ENCODE results near the gene NNMT. TPM values are rescaled to one million over a fixed set of nuclear protein-coding genes. Genes with fewer than 3 reads are reported as not detected.
"Not testable (repeated sequence)": the region's sequence is repeated elsewhere in the genome, so short reads cannot be mapped to it uniquely, and the experiment has no call there.

NNMT gene
- total RNA-seq, 2 donors from 2014 or later = 83.7 to 240 TPM

DNA sequence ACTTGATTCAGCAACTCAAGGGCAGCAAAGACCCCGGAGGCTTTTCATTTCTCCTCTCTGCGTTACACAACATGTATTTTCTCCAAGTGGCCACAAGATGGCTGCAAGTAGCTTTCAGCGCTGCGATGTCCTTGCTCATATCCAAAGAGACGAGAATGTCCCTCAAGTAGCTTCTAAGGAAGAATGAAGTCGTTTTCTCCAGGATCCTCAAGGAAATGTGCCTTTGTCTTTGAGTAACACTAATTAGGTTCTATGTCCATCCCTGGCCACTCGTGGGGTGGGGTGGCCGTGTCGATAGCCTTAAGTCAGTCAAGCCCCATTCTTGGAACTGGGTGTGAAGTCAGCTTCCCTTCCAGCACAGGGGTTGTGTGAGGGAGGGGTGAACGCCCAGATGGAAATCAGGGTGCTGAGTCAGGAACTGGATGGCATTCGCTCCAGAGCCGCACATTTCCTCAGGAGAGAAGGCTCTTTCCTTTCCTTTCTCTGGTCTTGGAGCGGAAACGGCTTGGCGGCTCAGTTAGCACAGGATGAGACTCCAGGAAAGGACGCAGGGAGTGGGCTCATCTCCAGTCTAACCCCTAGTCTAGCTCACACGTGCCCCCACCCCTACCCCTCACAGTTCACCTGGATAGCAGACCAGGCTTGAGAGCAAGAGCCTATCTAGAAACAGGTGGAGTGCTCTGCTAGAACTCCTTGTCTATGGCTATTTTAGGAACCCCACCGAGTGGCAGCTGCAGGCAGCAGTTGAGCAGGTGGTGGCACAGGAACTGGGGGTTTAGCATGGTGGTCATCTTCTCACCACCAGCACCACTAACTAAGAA is 44.3 kb downstream of the NNMT start:
- TF ChIP-seq, protein P1, sequence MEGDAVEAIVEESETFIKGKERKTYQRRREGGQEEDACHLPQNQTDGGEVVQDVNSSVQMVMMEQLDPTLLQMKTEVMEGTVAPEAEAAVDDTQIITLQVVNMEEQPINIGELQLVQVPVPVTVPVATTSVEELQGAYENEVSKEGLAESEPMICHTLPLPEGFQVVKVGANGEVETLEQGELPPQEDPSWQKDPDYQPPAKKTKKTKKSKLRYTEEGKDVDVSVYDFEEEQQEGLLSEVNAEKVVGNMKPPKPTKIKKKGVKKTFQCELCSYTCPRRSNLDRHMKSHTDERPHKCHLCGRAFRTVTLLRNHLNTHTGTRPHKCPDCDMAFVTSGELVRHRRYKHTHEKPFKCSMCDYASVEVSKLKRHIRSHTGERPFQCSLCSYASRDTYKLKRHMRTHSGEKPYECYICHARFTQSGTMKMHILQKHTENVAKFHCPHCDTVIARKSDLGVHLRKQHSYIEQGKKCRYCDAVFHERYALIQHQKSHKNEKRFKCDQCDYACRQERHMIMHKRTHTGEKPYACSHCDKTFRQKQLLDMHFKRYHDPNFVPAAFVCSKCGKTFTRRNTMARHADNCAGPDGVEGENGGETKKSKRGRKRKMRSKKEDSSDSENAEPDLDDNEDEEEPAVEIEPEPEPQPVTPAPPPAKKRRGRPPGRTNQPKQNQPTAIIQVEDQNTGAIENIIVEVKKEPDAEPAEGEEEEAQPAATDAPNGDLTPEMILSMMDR (IDR thresholded peaks at IDR 0.05) = peak; percentile 62 to 88
- H3K27me3 ChIP-seq = no peaks in the 10 kb centered on the region
- peak; percentile 73 for DNase-seq (ENCODE audit: low spot score)
- H3K4me3 ChIP-seq = peak overlapping the region in 1 of 2 donors; percentile 32
- H3K4me1 ChIP-seq = peaks cover 0 to 9% of the 10 kb centered on the region in 2 donors
- no peaks in the 10 kb centered on the region for H3K36me3 ChIP-seq
- H3K9me3 ChIP-seq = no peaks in the 10 kb centered on the region
- H3K27ac ChIP-seq = peak overlapping the region; percentile 34 to 39

DNA sequence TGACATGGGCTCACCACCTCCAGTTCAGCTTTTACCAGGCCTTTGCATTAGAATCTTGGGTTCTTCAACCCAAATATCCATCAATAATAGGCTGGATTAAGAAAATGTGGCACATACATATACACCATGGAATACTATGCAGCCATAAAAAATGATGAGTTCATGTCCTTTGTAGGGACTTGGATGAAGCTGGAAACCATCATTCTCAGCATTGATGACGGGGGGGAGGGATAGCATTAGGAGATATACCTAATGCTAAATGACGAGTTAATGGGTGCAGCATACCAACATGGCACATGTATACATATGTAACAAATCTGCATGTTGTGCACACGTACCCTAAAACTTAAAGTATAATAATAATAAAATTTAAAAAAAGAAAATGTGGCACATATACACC is 45.5 kb downstream of the NNMT start:
- not testable (repeated sequence) for H3K4me1 ChIP-seq; H3K27me3 ChIP-seq; H3K27ac ChIP-seq; H3K36me3 ChIP-seq; H3K4me3 ChIP-seq; DNase-seq (ENCODE audit: low spot score); H3K9me3 ChIP-seq

DNA sequence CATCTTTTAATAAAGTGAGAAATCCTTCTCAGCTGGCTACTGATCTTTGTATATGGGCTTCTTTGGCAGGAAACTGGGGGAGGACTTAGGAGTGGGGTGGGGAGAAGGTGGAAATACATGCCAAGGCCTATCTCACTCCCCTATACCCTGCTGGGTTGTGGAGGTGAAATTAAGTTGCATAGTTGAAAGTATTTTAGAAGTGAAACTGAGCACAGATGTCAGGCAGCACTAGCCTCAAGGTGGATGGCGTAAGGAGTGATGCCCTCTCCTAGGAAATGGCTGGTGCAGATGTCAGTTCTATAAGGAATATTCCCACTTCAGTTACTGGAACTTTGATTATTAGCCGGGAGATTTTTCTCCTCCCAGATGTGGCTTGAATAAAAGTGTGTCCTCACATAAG is 46.3 kb downstream of the NNMT start:
- no peak for DNase-seq (ENCODE audit: low spot score)
- Histone ChIP-seq H3K9me3 (no peaks in the 10 kb centered on the region), H3K27me3 (no peaks in the 10 kb centered on the region), H3K27ac (no peak overlapping the region), H3K4me3 (no peak overlapping the region), H3K4me1 (peaks cover 0 to 9% of the 10 kb centered on the region in 2 donors), H3K36me3 (no peaks in the 10 kb centered on the region)
- TF ChIP-seq, protein P1 (IDR thresholded peaks at IDR 0.05) = no peak

DNA sequence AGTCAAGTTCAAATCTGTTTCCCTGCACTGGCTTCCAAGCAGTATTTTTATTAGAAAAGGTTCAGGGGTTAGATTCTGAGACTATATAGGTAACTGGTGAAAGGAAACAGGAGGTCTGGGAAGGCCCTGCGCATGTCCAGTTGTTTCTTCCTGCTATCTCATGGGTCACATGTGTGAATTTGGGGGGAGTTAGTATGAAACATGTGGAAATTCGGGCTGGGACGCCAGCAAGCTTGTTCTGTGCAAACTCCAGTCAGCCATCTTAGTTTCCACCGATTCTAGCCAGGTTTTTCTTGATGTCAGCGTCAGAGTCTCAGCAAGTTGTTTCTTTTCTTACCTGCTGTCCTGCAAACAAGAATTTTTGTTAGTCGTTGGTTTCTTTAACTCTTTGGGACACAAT is 46.8 kb downstream of the NNMT start:
- DNase-seq (ENCODE audit: low spot score) = no peak
- TF ChIP-seq, protein P1 (IDR thresholded peaks at IDR 0.05) = no peak

DNA sequence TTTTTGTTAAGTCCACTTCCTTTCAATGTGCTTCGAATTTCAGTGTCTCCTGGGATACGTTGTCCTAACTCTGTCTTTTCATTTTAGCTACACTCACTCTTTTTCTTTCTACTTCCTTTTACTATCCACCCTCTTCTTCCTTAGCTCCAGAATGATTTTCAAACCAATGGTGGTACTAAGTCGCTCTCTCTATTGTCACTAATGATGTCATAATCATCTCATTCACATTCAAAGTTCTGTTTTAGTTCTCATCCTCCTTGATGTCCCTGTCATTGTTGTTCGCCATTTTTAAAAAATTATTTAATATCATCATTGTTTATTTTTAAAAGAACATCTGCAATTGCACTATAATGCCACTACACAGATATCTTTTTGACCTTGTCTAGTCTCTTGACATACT is 47.3 kb downstream of the NNMT start:
- Histone ChIP-seq H3K27me3 (no peaks in the 10 kb centered on the region), H3K4me3 (no peak overlapping the region), H3K9me3 (no peaks in the 10 kb centered on the region), H3K4me1 (peaks cover 0 to 9% of the 10 kb centered on the region in 2 donors), H3K27ac (no peak overlapping the region), H3K36me3 (no peaks in the 10 kb centered on the region)
- TF ChIP-seq, protein P1 (IDR thresholded peaks at IDR 0.05) = no peak
- no peak for DNase-seq (ENCODE audit: low spot score)

More for the DNA sequence above, 46.8 kb downstream of the NNMT start:
- Histone ChIP-seq H3K36me3 (no peaks in the 10 kb centered on the region), H3K4me1 (peaks cover 0 to 9% of the 10 kb centered on the region in 2 donors), H3K4me3 (no peak overlapping the region), H3K27me3 (no peaks in the 10 kb centered on the region), H3K9me3 (no peaks in the 10 kb centered on the region), H3K27ac (no peak overlapping the region)

DNA sequence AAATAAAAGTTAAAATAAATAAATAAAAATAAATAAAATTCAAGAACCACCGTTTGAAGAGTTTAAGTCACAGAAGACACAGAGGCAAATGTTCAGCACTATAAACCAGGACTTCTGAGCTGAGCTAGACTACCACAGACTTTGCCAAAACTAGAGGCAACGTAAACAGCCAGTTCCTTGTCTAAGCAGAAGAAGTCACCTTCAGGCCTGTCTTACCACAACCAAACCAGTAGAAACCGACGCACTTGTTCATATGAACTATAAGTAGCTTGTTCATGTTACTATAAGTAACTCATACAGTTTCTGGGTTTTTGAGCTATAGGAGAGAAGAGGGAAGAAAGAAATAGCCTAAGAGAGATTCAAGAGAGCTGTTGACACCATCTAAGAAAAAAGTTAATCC is 48.3 kb downstream of the NNMT start:
- H3K4me3 ChIP-seq = no peak overlapping the region

More for the DNA sequence above, 48.3 kb downstream of the NNMT start:
- no peaks in the 10 kb centered on the region for H3K36me3 ChIP-seq
- peaks cover 0 to 9% of the 10 kb centered on the region in 2 donors for H3K4me1 ChIP-seq
- H3K27me3 ChIP-seq = no peaks in the 10 kb centered on the region
- H3K9me3 ChIP-seq = no peaks in the 10 kb centered on the region
- TF ChIP-seq, protein P1 (IDR thresholded peaks at IDR 0.05) = no peak
- no peak for DNase-seq (ENCODE audit: low spot score)
- no peak overlapping the region for H3K27ac ChIP-seq

Measured in right atrium auricular region (tissue), 2 donors.